GM19372 (cell line): ENCODE measurements around the gene FAM227A.
A peak's percentile ranks its signal among the peaks of the same experiment; 100 is the strongest.
"Not testable (repeated sequence)": the region's sequence is repeated elsewhere in the genome, so short reads cannot be mapped to it uniquely, and the experiment has no call there.

Experiments
- ATAC-seq: cut with Tn5 transposase; IDR thresholded peaks from one replicate; pipeline ENCODE4 v1.9.1; 2021; ENCODE audit warnings: mild to moderate bottlenecking, low read depth, moderate library complexity; ENCODE audit not compliant: unreplicated experiment

FAM227A gene

DNA sequence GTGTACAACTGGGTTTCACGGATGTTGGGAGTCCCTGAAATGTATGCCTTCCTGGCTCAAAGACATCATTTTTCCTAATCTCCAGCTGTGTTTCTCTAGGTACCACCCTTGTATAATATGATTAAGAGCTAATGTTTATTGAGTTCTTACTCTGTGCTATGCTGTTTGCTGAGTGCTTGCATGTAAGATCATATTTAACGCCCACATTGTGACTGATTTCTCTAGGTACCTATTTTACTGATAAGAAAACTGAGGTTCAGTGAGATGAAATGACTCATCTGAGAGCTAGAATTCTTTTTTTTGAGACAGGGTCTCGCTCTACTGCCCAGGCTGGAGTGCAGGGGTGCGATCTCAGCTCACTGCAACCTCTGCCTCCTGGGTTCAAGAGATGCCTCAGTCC, 42.6 kb downstream of the FAM227A start:
- no peak for ATAC-seq

DNA sequence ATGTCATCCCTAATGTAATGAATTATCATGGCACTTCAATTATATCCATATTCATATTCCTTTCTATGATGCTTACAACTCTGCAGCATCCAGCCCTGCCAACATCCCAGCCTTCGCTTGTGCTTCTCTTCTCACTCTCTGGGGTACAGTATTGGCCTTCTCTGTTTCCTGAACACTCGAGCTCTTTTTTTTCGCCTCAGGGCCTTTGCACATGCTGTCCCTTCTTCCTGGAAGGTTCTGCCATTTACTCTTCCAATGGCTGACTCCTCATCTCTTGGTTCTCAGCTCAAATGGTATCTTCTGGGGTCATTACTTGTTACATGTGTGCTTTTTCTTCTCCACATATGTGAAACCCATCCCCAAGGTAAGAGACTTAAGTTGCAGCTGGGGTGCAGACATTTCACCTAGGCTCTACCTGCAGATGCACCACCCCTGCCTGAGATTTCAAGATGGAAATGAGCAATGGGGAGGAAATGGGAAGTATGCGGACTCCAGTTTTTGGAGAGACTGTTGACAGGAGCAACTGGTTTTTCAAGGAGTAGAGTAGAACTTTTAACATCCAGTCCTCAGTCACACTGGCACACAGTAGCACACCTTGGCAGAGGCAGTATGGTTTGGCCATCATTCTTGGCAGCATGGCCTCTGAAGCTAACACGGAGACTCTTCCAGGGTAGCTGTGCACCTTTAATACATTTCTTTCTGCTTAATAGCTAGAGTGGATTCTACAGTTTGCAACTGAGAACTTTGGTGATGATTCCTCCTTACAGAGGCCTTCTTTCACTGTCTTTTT, 43.8 kb downstream of the FAM227A start:
- no peak for ATAC-seq

DNA sequence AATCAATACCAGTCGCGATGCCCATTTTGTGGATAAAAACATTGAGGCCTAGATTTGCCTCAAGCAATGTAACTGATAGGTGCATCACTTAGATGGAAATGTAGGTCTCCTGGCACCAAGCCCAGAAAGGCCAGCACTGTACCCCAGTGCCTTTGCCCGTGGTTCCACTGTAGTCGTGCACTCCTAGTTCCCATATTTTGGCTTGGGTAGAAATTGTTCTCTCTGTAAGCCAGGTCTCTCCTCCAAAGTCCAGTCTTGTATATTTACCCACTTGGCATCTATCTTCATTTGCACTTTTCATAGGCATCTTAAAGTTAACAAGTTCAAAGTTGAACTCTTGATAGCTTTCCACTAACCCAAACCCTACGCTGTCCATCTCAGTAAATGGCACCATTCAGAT, 44.6 kb downstream of the FAM227A start:
- no peak for ATAC-seq

- ATAC-seq: no peak
Measured at GRCh38 chr22:38610234-38610633, 46.0 kb downstream of the FAM227A start.

DNA sequence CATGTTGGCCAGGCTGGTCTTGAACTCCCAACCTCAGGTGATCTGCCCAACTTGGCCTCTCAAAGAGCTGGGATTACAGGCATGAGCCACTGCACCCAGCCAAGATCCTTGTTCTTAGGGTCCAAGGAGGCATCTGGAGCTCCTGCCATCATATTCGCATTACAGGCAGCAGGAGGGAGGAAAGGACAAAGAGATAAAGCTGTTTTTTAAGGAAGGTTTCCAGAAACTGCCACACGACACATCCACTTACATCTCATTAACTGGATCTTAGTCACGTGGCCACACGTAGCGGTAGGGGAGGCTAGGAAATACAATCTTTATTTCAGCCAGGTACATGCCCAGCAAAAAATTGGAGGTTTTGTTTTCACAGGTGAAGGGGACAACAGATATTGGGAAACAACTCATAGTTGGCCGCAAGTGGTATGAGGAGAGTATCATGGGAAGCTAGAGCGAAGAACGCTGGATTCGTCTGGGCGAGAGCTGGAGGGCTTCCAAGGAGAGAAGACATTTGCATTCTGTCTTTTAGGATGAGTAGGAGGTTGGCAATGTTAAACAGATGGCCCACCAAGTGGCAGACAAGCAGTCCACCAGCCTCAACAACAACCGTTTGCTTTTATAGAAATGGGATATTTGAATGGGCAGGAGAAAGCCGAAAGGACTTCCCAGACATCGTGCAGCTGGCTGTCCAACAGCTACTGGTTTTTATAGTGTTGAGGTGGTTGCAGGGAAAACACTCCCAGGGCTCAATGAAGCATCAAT, 47.0 kb downstream of the FAM227A start:
- ATAC-seq: no peak

- ATAC-seq: no peak
Measured at GRCh38 chr22:38607680-38608079, 48.5 kb downstream of the FAM227A start.

GRCh38 chr22:38602166-38602565, 54.0 kb downstream of the FAM227A start:
- no peak for ATAC-seq

- ATAC-seq: no peak
Measured at GRCh38 chr22:38601221-38601764, 54.9 kb downstream of the FAM227A start.

- no peak for ATAC-seq
Measured at GRCh38 chr22:38599466-38599865, 56.7 kb downstream of the FAM227A start.

DNA sequence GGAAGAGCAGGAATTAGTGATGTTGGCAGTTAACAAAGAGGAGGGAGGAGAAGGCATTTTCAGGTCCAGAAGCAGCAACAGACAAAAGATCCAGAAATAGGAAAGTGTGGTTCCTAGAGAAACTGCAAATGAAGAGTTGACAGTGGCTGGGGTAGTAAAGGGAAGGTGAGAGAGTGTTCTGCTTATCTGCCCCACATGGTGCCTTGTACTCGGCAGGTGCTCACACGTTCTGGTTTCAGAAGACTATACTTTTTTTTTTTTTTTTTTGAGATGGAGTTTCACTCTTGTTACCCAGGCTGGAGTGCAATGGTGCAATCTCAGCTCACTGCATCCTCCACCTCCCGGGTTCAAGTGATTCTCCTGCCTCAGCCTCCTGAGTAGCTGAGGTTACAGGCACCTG, 73.3 kb downstream of the FAM227A start:
- not testable (repeated sequence) for ATAC-seq

DNA sequence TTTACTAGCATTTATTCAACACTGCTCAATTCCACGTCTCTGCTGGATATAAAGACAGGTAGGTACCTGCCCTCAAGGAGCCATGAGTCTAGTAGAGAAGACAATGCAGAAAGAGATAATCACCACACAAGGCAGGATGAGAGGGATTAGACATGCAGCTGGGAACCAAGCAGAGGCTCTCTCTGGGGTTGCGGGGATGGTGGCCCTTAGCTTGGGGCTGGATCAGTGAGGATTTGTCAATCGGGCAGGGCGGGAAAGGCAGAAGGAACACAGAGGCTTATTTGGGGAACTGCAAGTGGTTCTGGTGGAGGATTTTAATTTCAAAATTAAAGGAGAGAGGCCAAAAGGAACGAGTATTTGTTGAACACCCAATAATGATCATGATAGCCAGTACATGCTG, 77.7 kb downstream of the FAM227A start:
- no peak for ATAC-seq

GRCh38 chr22:38572065-38572464, 84.1 kb downstream of the FAM227A start:
- ATAC-seq: no peak

DNA sequence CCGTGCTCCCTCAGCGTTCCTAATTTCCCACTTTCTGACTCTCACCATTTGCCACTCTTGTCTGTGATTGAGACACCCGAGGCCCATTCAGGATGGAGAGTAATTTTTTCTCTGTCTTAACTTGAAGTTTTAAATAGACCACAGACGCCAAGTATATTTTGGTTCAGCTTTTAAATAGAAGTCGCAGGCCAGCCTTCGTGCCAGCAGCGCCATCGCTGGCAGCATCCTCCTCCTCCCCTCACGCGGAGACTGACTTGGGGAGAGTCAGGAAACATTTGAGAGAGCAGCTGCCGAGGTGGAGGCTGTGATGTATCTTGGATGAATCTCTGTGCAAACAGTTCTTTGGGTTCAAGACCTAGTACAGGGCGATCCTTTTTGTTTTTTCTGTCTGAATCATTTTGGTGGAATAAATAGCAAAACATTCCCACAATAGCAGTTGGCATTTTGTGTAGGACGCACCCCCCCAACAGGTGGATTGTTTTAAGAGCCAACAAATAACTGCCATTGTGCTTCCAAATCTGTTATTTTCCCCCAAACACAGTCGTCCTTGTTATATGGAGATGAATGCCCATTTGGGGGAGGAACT, 85.3 kb downstream of the FAM227A start:
- ATAC-seq: no peak

DNA sequence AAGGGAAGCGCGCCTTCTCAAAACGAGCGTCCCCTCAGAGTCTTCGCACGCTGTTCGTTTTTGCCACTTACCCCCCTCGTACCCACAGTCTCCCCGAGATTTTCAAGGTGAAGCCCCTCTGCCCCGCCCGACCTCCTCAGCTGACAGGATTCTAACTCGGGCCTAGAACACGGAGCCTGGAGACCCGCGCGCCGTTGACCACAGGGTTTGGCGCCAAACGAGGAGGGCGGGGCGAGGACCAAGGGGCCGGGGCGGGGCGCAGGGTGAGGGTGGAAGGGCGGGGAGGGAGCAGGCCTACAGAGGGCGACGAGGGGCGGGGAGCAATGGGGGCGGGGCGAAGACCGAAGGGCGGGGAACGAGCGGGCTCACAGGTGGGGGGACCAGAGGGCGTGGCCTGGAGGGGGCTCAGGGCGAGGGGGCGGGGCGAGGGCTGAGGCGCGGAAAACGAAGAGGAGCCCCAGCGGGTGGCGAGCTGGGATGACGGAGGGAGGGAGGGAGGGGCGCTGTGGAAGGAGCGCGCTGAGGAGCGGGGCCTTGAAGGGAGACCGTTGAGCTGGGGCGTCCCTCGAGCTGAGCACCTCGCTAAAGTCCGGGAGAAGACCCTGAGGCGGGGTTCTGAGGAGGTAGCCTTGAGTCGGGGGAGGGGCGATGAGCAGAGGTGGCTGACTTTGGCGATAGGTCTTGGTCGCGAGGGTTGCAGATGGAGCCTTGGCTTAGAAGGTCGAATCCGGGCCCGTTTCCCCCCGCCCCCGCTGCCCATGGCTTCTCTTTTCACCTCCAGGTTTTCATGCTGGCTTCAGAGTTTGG, 86.0 kb downstream of the FAM227A start, which contains the start of gene DMC1:
DMC1 (minus strand) TSS at position 212 of the 807 bp plus-strand sequence. CDS start 1,927 bp downstream, outside the sequence.
- ATAC-seq: peak; percentile 60

GRCh38 chr22:38569181-38569971, 86.8 kb downstream of the FAM227A start:
- no peak for ATAC-seq

- ATAC-seq: no peak
Measured at GRCh38 chr22:38567531-38568285, 88.5 kb downstream of the FAM227A start.

GRCh38 chr22:38566726-38567504, 89.3 kb downstream of the FAM227A start:
- ATAC-seq: no peak

GRCh38 chr22:38565441-38565840, 90.8 kb downstream of the FAM227A start:
- no peak for ATAC-seq
